Mesodermal cell (in vitro differentiated cells): Measurements from ENCODE around the gene CGNL1.

ENCODE experiments used
- H3K27ac ChIP-seq: 2 replicates; pipeline ENCODE4 v1.7.0; 2013; ENCODE audit warnings: mild to moderate bottlenecking, low read depth, low read length, moderate library complexity; ENCODE audit not compliant: severe bottlenecking
- H3K36me3 ChIP-seq: 2 replicates; pipeline ENCODE4 v1.7.1; 2013; ENCODE audit warnings: mild to moderate bottlenecking, low read length, moderate library complexity; ENCODE audit not compliant: control insufficient read depth, insufficient read depth
- H3K4me1 ChIP-seq: one replicate; pipeline ENCODE4 v1.7.1; 2013; ENCODE audit warnings: mild to moderate bottlenecking, low read length; ENCODE audit not compliant: insufficient read depth, control insufficient read depth, poor library complexity, severe bottlenecking
- H3K4me3 ChIP-seq: 2 replicates; pipeline ENCODE4 v1.7.0; 2013; ENCODE audit warnings: low read length, control low read depth, mild to moderate bottlenecking; ENCODE audit not compliant: insufficient read depth, poor library complexity, severe bottlenecking; ENCODE audit errors: extremely low read depth
- H3K9me3 ChIP-seq: 2 replicates; pipeline ENCODE4 v1.7.1; 2013; ENCODE audit warnings: mild to moderate bottlenecking, low read length, moderate library complexity; ENCODE audit not compliant: control insufficient read depth
- WGBS, 2 experiments: methylation state at CpG; one replicate each; pipeline ENCODE4 v1.1.5; 2013; ENCODE audit warnings: missing lambda C conversion rate in 2 of 2; ENCODE audit not compliant: insufficient coverage in 2 of 2; 5-methylcytosine and 5-hydroxymethylcytosine counted together

CGNL1 gene

GRCh38 chr15:57457726-57458125 is 81.4 kb downstream of the CGNL1 start:
- no peaks in the 10 kb centered on the region for H3K4me1 ChIP-seq
- peaks cover 93% of the 10 kb centered on the region for H3K36me3 ChIP-seq
- 80 to 85% methylated on average over 1 to 2 of the region's 3 CpGs for WGBS, 2 experiments
- no peaks in the 10 kb centered on the region for H3K9me3 ChIP-seq
- no peak overlapping the region for H3K27ac ChIP-seq
- H3K4me3 ChIP-seq = no peak overlapping the region

DNA sequence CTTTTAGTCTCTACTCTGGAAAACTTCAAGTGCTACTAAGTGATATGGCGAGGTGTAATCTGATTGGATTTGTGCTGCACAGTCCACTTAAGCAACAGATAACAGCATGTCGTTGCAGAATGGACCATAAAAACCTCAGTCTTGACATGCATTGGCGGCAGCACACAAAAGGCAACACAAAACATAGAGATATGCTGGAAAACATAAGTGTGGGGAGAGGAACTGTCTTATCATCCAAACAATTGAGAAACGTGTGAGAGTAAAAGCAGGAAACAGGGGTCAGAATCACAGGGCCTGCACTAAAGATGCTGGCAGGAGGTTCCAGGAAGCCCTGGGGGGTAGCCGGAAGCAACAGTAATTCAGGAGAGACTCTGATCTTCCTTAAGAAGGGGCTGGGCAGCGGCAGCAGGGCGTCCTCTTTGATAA is 82.1 kb downstream of the CGNL1 start:
- H3K9me3 ChIP-seq = no peaks in the 10 kb centered on the region
- H3K36me3 ChIP-seq = peaks cover 93% of the 10 kb centered on the region
- no peak overlapping the region for H3K27ac ChIP-seq
- WGBS, 2 experiments = 90 to 92% methylated on average over 7 of the region's 7 CpGs
- no peaks in the 10 kb centered on the region for H3K4me1 ChIP-seq
- no peak overlapping the region for H3K4me3 ChIP-seq

GRCh38 chr15:57460208-57460816 is 84.0 kb downstream of the CGNL1 start:
- no peak overlapping the region for H3K27ac ChIP-seq
- WGBS, 2 experiments = 93 to 100% methylated on average over 1 of the region's 3 CpGs
- H3K4me1 ChIP-seq = no peaks in the 10 kb centered on the region
- H3K36me3 ChIP-seq = peaks cover 86% of the 10 kb centered on the region
- H3K9me3 ChIP-seq = no peaks in the 10 kb centered on the region
- no peak overlapping the region for H3K4me3 ChIP-seq

- no peak overlapping the region for H3K27ac ChIP-seq
- no peaks in the 10 kb centered on the region for H3K9me3 ChIP-seq
- peaks cover 86% of the 10 kb centered on the region for H3K36me3 ChIP-seq
- no peaks in the 10 kb centered on the region for H3K4me1 ChIP-seq
- H3K4me3 ChIP-seq = no peak overlapping the region
- WGBS, 2 experiments = 98 to 100% methylated on average over 5 of the region's 5 CpGs
Measured at GRCh38 chr15:57461541-57461940, 85.2 kb downstream of the CGNL1 start.

GRCh38 chr15:57462381-57462780 is 86.1 kb downstream of the CGNL1 start:
- H3K4me1 ChIP-seq = no peaks in the 10 kb centered on the region
- 80 to 100% methylated on average over 1 of the region's 2 CpGs for WGBS, 2 experiments
- no peak overlapping the region for H3K27ac ChIP-seq
- H3K4me3 ChIP-seq = no peak overlapping the region
- no peaks in the 10 kb centered on the region for H3K9me3 ChIP-seq
- H3K36me3 ChIP-seq = peaks cover 85% of the 10 kb centered on the region

GRCh38 chr15:57463360-57463759 is 87.1 kb downstream of the CGNL1 start:
- Histone ChIP-seq H3K4me3 (no peak overlapping the region), H3K4me1 (no peaks in the 10 kb centered on the region), H3K9me3 (no peaks in the 10 kb centered on the region), H3K36me3 (peaks cover 84% of the 10 kb centered on the region), H3K27ac (no peak overlapping the region)
- WGBS, 2 experiments = 91 to 97% methylated on average over 5 to 6 of the region's 7 CpGs

DNA sequence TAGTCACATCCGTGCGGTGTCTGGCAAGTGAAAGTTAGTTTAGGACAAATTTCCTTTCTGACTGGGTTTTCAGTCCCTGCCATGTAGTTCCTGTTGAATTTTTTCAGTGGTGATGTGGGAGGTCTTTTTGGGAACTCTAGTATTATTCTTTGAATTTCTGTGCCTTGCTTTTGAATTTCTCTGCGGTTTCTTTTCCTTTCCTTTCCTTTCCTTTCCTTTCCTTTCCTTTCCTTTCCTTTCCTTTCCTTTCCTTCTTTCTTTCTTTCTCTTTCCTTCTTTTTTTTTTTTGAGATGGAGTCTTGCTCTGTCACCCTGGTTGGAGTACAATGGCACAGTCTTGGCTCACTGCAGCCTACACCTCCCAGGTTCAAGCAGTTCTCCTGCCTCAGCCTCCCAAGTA is 88.2 kb downstream of the CGNL1 start:
- no peak overlapping the region for H3K27ac ChIP-seq
- 94% methylated on average over 2 of the region's 3 CpGs for WGBS, 2 experiments
- H3K4me1 ChIP-seq = no peaks in the 10 kb centered on the region
- H3K36me3 ChIP-seq = peaks cover 80% of the 10 kb centered on the region
- H3K9me3 ChIP-seq = no peaks in the 10 kb centered on the region
- no peak overlapping the region for H3K4me3 ChIP-seq

- no peaks in the 10 kb centered on the region for H3K4me1 ChIP-seq
- H3K4me3 ChIP-seq = no peak overlapping the region
- H3K36me3 ChIP-seq = peaks cover 66% of the 10 kb centered on the region
- no peaks in the 10 kb centered on the region for H3K9me3 ChIP-seq
- WGBS, 2 experiments = 73 to 92% methylated on average over 3 to 4 of the region's 4 CpGs
- no peak overlapping the region for H3K27ac ChIP-seq
Measured at GRCh38 chr15:57468486-57468885, 92.2 kb downstream of the CGNL1 start.

DNA sequence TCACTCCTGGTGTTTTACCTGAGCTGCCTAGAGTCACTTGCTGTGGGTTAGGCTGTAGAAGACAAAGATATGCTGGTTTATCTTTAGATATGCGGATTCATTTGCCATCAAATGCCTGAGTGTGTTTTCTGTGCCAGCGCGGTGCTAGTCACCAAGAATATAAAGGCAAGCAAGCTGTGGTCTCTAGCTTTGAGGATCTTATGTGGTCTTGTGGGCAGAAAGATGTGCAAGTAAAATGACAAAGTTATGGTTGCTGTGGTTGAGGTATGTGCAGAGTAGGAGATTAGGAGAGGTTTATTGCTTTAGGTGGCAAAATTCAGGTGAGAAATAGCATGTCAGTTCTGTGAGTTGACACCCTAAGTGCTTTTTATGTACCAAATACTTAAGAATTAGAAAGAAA is 94.2 kb downstream of the CGNL1 start:
- no peaks in the 10 kb centered on the region for H3K4me1 ChIP-seq
- WGBS, 2 experiments = 98% methylated on average over 3 of the region's 3 CpGs; no CpG with 5 or more reads in 1 of the 2 experiments
- H3K27ac ChIP-seq = no peak overlapping the region
- H3K36me3 ChIP-seq = peaks cover 66% of the 10 kb centered on the region
- no peaks in the 10 kb centered on the region for H3K9me3 ChIP-seq
- no peak overlapping the region for H3K4me3 ChIP-seq

DNA sequence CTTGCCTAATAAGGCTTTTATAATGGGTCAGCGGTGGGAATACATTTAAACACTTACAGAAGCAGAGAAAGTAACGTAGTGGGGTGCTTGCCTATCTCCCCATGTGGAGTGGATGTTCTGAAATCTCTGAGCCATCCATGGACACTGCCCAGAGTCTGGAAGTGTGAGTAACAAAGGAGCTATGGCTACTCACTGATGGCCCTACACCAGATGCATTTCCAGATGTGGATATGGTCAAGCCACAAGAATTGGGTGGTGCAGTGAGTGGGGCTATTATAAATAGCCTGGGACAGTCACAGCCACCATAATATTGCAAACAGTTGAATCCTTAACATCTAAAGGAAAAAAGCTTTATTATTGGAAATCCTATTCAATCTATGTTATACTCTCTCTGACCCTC is 96.6 kb downstream of the CGNL1 start:
- Histone ChIP-seq H3K4me3 (no peak overlapping the region), H3K36me3 (peaks cover 60% of the 10 kb centered on the region), H3K27ac (no peak overlapping the region), H3K4me1 (peaks cover 22% of the 10 kb centered on the region), H3K9me3 (no peaks in the 10 kb centered on the region)
- 88 to 93% methylated on average over 2 of the region's 2 CpGs for WGBS, 2 experiments

GRCh38 chr15:57476533-57476975 is 100.2 kb downstream of the CGNL1 start:
- H3K9me3 ChIP-seq = no peaks in the 10 kb centered on the region
- peaks cover 66% of the 10 kb centered on the region for H3K36me3 ChIP-seq
- H3K27ac ChIP-seq = peak overlapping the region; percentile 62
- no peak overlapping the region for H3K4me3 ChIP-seq
- H3K4me1 ChIP-seq = peaks cover 25% of the 10 kb centered on the region
- WGBS, 2 experiments = 83 to 90% methylated on average over 4 of the region's 5 CpGs
